Esophagus muscularis mucosa (tissue), 4 donors: ENCODE results near the gene DAPK1. TPM values are rescaled to one million over a fixed set of nuclear protein-coding genes. Genes with fewer than 3 reads are reported as not detected.
A peak's percentile ranks its signal among the peaks of the same experiment; 100 is the strongest.

Experiments
- DNase-seq: peaks from one replicate; pipeline ENCODE4 v3.0.0-alpha.2; 2017; ENCODE audit errors: extremely low spot score
- H3K27ac ChIP-seq, 4 donors: fragments of 200-600 bp; sonication (generic); replicated peaks in 1 of 4; 1 replicate in 3 of 4; 2 replicates in 1 of 4; pipeline ENCODE4 v1.5.1; 2016 to 2019; ENCODE audit warnings: mild to moderate bottlenecking in 1 of 4
- H3K27me3 ChIP-seq, 4 donors: fragments of 200-600 bp; sonication (generic); one replicate each; pipeline versions ENCODE4 v1.5.1 to v1.6.0; 2016 to 2019
- H3K36me3 ChIP-seq, 4 donors: fragments of 200-600 bp; sonication (generic); one replicate each; pipeline ENCODE4 v1.5.1; 2016 to 2019
- H3K4me1 ChIP-seq, 4 donors: fragments of 200-600 bp; sonication (generic); one replicate each; pipeline ENCODE4 v1.5.1; 2016 to 2019
- H3K4me3 ChIP-seq, 4 donors: fragments of 200-600 bp; sonication (generic); 1 replicate in 2 of 4; 2 replicates in 2 of 4; pipeline ENCODE4 v1.5.1; 2016 to 2019; ENCODE audit warnings: mild to moderate bottlenecking in 4 of 4, moderate library complexity in 1 of 4
- H3K9me3 ChIP-seq, 4 donors: fragments of 200-600 bp; sonication (generic); 1 replicate in 3 of 4; 2 replicates in 1 of 4; pipeline ENCODE4 v1.5.1; 2016 to 2019
- CTCF ChIP-seq, 3 experiments: fragments of 200-600 bp in 2 of 3; fragments of 450-650 bp in 1 of 3; sonication (generic) in 2 of 3; IDR thresholded peaks; one replicate each; pipeline ENCODE4 v1.5.1; 2017 to 2019; ENCODE audit warnings: antibody characterized with exemption in 3 of 3, mild to moderate bottlenecking in 2 of 3, moderate library complexity in 1 of 3
- EP300 ChIP-seq: sonication (generic); formaldehyde crosslinking; IDR thresholded peaks from one replicate; pipeline ENCODE4 v1.6.1; 2017; ENCODE audit warnings: antibody characterized with exemption
- POLR2A ChIP-seq: fragments of 450-650 bp; IDR thresholded peaks from one replicate; pipeline ENCODE4 v1.6.1; 2017; ENCODE audit warnings: antibody characterized with exemption, moderate library complexity, mild to moderate bottlenecking, low read depth
- POLR2AphosphoS5 ChIP-seq, 2 donors: sonication (generic); formaldehyde crosslinking; IDR thresholded peaks; one replicate each; pipeline ENCODE4 v1.6.1; 2017; ENCODE audit warnings: antibody characterized with exemption in 2 of 2
- whole genome bisulfite sequencing: methylation state at CpG from one replicate; pipeline ENCODE4 v1.1.5; 2018; 5-methylcytosine and 5-hydroxymethylcytosine counted together
- intact Hi-C: fragments of 100-400 bp; cut with DNase I; formaldehyde crosslinking; loops from one replicate; pipeline ENCODE4 v1.15.1; 2023
- total RNA-seq, 4 donors: library from RNA; depleted of rRNA; stranded (reverse); fragments of >200 nt; gene quantifications; one replicate each; pipeline versions ENCODE4 v1.1.0 to v1.2.1, GENCODE V29; 2016

DAPK1 gene
- total RNA-seq, 4 donors from 2014 or later = 51.7 to 96.8 (median 80.7) TPM

DNA sequence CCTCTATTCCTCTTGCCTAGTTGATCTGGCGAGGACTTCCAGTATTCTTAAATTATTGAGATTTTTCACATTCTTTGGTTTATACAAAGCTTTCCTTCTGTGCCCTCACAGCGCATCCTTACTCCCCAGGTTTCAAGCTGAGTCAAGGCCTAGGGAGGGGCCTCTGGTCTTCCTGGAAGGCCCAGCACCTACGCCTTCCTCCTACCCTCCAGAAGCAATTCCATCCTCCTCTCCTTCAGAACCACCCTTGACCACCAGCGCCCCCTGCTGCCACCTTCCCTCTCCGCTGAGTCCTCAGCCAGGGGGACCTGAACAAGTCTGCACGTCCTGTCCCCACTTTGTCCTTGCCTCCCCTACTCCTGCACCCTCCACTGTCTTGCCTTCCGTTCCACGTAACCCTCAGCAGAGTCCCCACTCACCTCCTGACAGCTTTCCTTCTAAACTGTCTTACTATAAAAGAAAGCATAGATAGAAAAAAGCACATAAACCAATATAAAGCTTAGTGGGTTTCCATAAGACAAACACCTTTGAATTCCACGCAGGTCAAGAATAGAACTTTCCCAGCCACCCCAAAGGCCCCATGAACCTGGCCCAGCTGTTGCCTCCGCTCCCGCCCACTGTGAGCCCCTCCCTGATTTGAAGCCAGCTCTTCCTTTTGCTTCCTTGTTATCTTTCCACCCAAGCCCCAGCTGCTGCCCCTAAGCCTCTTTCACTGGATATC lies 165.3 kb downstream of the DAPK1 start:
- Histone ChIP-seq H3K9me3 (peaks cover 0 to 8% (median 0%) of the 10 kb centered on the region in 4 donors), H3K27me3 (no peaks in the 10 kb centered on the region), H3K36me3 (peaks cover 0 to 66% (median 29%) of the 10 kb centered on the region in 4 donors), H3K4me1 (peaks cover 0 to 27% (median 20%) of the 10 kb centered on the region in 4 donors), H3K4me3 (no peak overlapping the region), H3K27ac (no peak overlapping the region)
- 66% methylated on average over 11 of the region's 11 CpGs for WGBS
- TF ChIP-seq CTCF (IDR thresholded peaks at IDR 0.05) = peak; percentile 64 to 74 (median 65)
- TF ChIP-seq POLR2AphosphoS5 (IDR thresholded peaks at IDR 0.05) = no peak
- no peak for DNase-seq
- intact Hi-C loops = loop anchor here (2.0 kb wide), 1 partner anchor 326 kb away; no protein-coding TSS in a partner anchor

GRCh38 chr9:87663556-87663955 lies 165.9 kb downstream of the DAPK1 start:
- intact Hi-C loops = loop anchor here (2.0 kb wide), 1 partner anchor 327 kb away; no protein-coding TSS in a partner anchor
- H3K27me3 ChIP-seq = no peaks in the 10 kb centered on the region
- no peak for DNase-seq
- peaks cover 0 to 8% (median 0%) of the 10 kb centered on the region in 4 donors for H3K9me3 ChIP-seq
- WGBS = 93% methylated on average over 6 of the region's 6 CpGs
- H3K36me3 ChIP-seq = peaks cover 0 to 66% (median 24%) of the 10 kb centered on the region in 4 donors
- H3K4me3 ChIP-seq = no peak overlapping the region
- H3K4me1 ChIP-seq = peaks cover 0 to 27% (median 20%) of the 10 kb centered on the region in 4 donors
- no peak for TF ChIP-seq POLR2AphosphoS5 (IDR thresholded peaks at IDR 0.05)
- no peak for TF ChIP-seq CTCF (IDR thresholded peaks at IDR 0.05)
- TF ChIP-seq EP300 = no peak
- TF ChIP-seq POLR2A = no peak
- H3K27ac ChIP-seq = no peak overlapping the region

DNA sequence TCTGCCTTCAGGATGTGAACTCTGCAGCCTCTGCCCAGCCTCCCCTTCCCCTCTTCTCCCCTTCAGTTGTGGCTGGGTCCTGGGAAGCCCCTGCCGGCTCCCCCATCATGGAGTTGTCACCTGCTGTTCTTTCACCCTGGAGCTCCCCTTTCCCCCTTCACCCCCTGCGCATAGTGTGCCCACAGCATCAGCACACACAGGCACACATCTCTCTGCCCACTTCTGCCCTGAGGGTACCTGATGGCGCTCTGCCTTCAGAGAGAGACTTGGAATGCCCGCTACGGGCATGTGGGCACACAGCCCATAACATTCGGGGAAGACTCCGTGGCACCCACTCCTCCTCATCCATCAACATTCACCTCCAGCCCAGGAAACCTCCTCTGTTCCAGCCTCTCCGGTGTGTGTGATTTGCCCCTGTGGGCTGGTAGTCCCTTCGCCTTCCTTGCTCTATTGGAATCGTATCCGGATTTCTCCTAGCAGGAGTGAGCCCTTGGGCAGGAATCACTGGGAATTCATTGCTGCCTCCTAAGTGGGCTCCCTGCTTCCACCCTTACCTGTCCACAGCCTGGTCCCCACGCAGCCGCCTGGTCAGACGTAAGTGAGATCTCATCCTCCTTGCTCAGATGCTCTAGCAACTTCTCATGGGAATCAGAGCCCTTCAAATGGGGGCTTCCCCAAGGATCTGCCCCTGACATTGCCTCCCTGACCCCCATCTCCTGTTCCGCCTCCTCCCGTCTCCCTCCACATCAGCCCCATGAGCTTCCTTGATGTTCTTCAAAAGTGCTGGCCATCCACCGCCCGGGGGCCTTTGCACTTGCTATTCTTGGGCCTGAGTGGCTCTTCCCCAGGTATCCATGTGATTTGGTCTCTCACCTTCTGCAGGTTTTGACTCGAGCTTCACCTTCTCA lies 166.7 kb downstream of the DAPK1 start:
- Histone ChIP-seq H3K27me3 (no peaks in the 10 kb centered on the region), H3K4me3 (no peak overlapping the region), H3K36me3 (peaks cover 0 to 64% (median 15%) of the 10 kb centered on the region in 4 donors), H3K9me3 (peaks cover 0 to 8% (median 0%) of the 10 kb centered on the region in 4 donors), H3K27ac (no peak overlapping the region), H3K4me1 (peaks cover 0 to 27% (median 20%) of the 10 kb centered on the region in 4 donors)
- TF ChIP-seq CTCF (IDR thresholded peaks at IDR 0.05) (no peak), POLR2A (no peak), EP300 (no peak), POLR2AphosphoS5 (IDR thresholded peaks at IDR 0.05) (no peak)
- DNase-seq = no peak
- 90% methylated on average over 19 of the region's 19 CpGs for WGBS
- intact Hi-C loops = no loop called here

DNA sequence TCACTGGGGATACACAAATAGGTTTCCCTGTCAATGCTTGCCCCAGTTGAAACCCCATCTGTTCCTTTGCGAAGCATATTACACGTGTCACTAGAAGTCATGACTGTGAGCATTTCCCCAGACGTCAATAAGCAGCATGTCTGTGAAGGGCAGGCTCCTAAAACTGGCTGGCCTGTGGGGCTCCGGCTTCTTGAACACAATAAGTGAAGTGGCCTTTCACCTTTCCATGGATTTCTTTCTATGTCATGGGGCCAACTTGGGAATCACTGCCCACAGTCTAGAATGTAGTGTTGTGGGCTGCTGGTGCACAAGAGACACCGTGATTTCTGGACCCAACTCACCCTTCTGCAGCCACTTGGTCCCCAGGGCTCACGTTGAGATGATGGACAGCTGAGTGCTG lies 167.8 kb downstream of the DAPK1 start:
- no peak overlapping the region for H3K27ac ChIP-seq

More for the DNA sequence above, 167.8 kb downstream of the DAPK1 start:
- intact Hi-C loops = no loop called here
- H3K4me3 ChIP-seq = no peak overlapping the region
- H3K4me1 ChIP-seq = peaks cover 0 to 27% (median 20%) of the 10 kb centered on the region in 4 donors
- H3K27me3 ChIP-seq = no peaks in the 10 kb centered on the region
- WGBS = 85% methylated on average over 5 of the region's 6 CpGs
- DNase-seq = no peak
- TF ChIP-seq CTCF (IDR thresholded peaks at IDR 0.05) = no peak
- no peak for TF ChIP-seq POLR2A
- no peak for TF ChIP-seq POLR2AphosphoS5 (IDR thresholded peaks at IDR 0.05)
- TF ChIP-seq EP300 = no peak
- peaks cover 0 to 62% (median 12%) of the 10 kb centered on the region in 4 donors for H3K36me3 ChIP-seq
- H3K9me3 ChIP-seq = peaks cover 0 to 8% (median 0%) of the 10 kb centered on the region in 4 donors
